GM19043 (cell line): ENCODE measurements around the gene FIZ1.
"Not testable (repeated sequence)": the region's sequence is repeated elsewhere in the genome, so short reads cannot be mapped to it uniquely, and the experiment has no call there.

Experiments used
- ATAC-seq: cut with Tn5 transposase; IDR thresholded peaks from one replicate; pipeline ENCODE4 v1.9.1; 2021; ENCODE audit warnings: low read depth; ENCODE audit not compliant: unreplicated experiment

FIZ1 gene

GRCh38 chr19:55598034-55598433, 1.3 kb downstream of the FIZ1 start:
- no peak for ATAC-seq

GRCh38 chr19:55597501-55597921, 1.8 kb downstream of the FIZ1 start:
- ATAC-seq: no peak

- ATAC-seq: no peak
Measured at GRCh38 chr19:55596304-55596703, 3.0 kb downstream of the FIZ1 start.

- ATAC-seq: no peak
Measured at GRCh38 chr19:55594996-55595545, 4.2 kb downstream of the FIZ1 start.

GRCh38 chr19:55593096-55593772, 6.1 kb downstream of the FIZ1 start:
- no peak for ATAC-seq

- ATAC-seq: no peak
Measured at GRCh38 chr19:55592391-55593090, 6.8 kb downstream of the FIZ1 start.

- no peak for ATAC-seq
Measured at GRCh38 chr19:55591555-55591954, 7.8 kb downstream of the FIZ1 start.

- ATAC-seq: no peak
Measured at GRCh38 chr19:55590617-55591016, 8.7 kb downstream of the FIZ1 start.

GRCh38 chr19:55590109-55590508, 9.2 kb downstream of the FIZ1 start:
- no peak for ATAC-seq

- ATAC-seq: no peak
Measured at GRCh38 chr19:55588738-55589137, 10.6 kb downstream of the FIZ1 start.

- ATAC-seq: peak; percentile 89
Measured at GRCh38 chr19:55586976-55587668, 12.2 kb downstream of the FIZ1 start.

GRCh38 chr19:55585658-55586339, 13.5 kb downstream of the FIZ1 start:
- no peak for ATAC-seq

- no peak for ATAC-seq
Measured at GRCh38 chr19:55584871-55585270, 14.4 kb downstream of the FIZ1 start.

GRCh38 chr19:55583897-55584296, 15.4 kb downstream of the FIZ1 start:
- ATAC-seq: not testable (repeated sequence)

- not testable (repeated sequence) for ATAC-seq
Measured at GRCh38 chr19:55582284-55582683, 17.0 kb downstream of the FIZ1 start.

GRCh38 chr19:55581823-55582223, 17.5 kb downstream of the FIZ1 start:
- ATAC-seq: no peak

- no peak for ATAC-seq
Measured at GRCh38 chr19:55581145-55581822, 18.0 kb downstream of the FIZ1 start.

GRCh38 chr19:55580628-55581144, 18.6 kb downstream of the FIZ1 start, which contains the start of gene ZNF579:
TSS of gene ZNF579 (minus strand) at chr19:55580848. CDS start at chr19:55579639, 1,209 bp downstream.
- ATAC-seq: no peak

- ATAC-seq: no peak
Measured at GRCh38 chr19:55579766-55580621, 19.3 kb downstream of the FIZ1 start.
